HCT116 (cell line): ENCODE measurements around the gene MTERF4.

ENCODE experiments used
- CTCF ChIP-seq, 3 experiments: fragments of 200-600 bp in 1 of 3; sonication (generic) in 1 of 3; IDR thresholded peaks in 2 of 3; conservative IDR thresholded peaks in 1 of 3; 2 replicates each; pipeline ENCODE4 v1.5.1; 2012 to 2017; ENCODE audit warnings: low read depth in 2 of 3, low read length in 2 of 3, antibody characterized with exemption in 1 of 3, borderline replicate concordance in 1 of 3, control low read depth in 1 of 3, mild to moderate bottlenecking in 1 of 3, mixed read lengths in 1 of 3, mixed run types in 1 of 3, moderate library complexity in 1 of 3; ENCODE audit not compliant: insufficient read depth in 1 of 3
- POLR2A ChIP-seq: IDR thresholded peaks from 2 replicates; pipeline ENCODE4 v1.7.0; 2011; ENCODE audit warnings: borderline replicate concordance; ENCODE audit not compliant: insufficient read depth, insufficient read length; ENCODE audit errors: extremely low read depth
- SIN3A ChIP-seq: IDR thresholded peaks from 2 replicates; pipeline ENCODE4 v1.6.1; 2012; ENCODE audit warnings: low read depth
- SP1 ChIP-seq: IDR thresholded peaks from 2 replicates; pipeline ENCODE4 v1.6.1; 2012; ENCODE audit warnings: low read depth

GRCh38 chr2:241063587-241063986, 38.5 kb downstream of the MTERF4 start:
- peak in 1 of 3 experiments; percentile 14; a peak in 1 of 6 replicates for TF ChIP-seq CTCF (IDR thresholded peaks at IDR 0.05 in 2 of 3, conservative IDR thresholded peaks at IDR 0.05 in 1 of 3; ENCODE audit: borderline replicate concordance in 1 of 3, insufficient read depth in 1 of 3, low read depth in 2 of 3, low read length in 2 of 3)
- TF ChIP-seq SP1 = no peak
- no peak for TF ChIP-seq SIN3A
- no peak for TF ChIP-seq POLR2A
